OCI-LY1 (cell line): Measurements from ENCODE around the gene NPVF.

ENCODE experiments used
- CTCF ChIP-seq: fragments of 200-600 bp; sonication (generic), shearing (Covaris generic); IDR thresholded peaks from 2 replicates; pipeline ENCODE4 v1.5.1; 2017; ENCODE audit warnings: mild to moderate bottlenecking, antibody characterized with exemption, low read length, moderate library complexity, mixed read lengths
- EZH2 ChIP-seq: fragments of 200-600 bp; sonication (generic), shearing (Covaris generic); IDR thresholded peaks from 2 replicates; pipeline ENCODE4 v1.8.0; 2017; ENCODE audit warnings: borderline replicate concordance, mixed run types, mild to moderate bottlenecking, antibody characterized with exemption, low read length, moderate library complexity, mixed read lengths

GRCh38 chr7:25216837-25217236 lies 11.4 kb downstream of the NPVF start:
- TF ChIP-seq EZH2 (no peak), CTCF (peak; percentile 91)
